Stomach (tissue), 4 donors: Measurements from ENCODE around the gene SEZ6L2.

Source experiments
- CTCF ChIP-seq, 7 experiments: fragments of 450-650 bp in 4 of 7; fragments of 200-600 bp in 3 of 7; sonication (generic) in 3 of 7; IDR thresholded peaks; one replicate each; pipeline ENCODE4 v1.5.1; 2016 to 2019; ENCODE audit warnings: antibody characterized with exemption in 7 of 7, control low read depth in 2 of 7, mild to moderate bottlenecking in 1 of 7
- EP300 ChIP-seq: sonication (generic); formaldehyde crosslinking; IDR thresholded peaks from one replicate; pipeline ENCODE4 v1.6.1; 2017; ENCODE audit warnings: antibody characterized with exemption
- POLR2A ChIP-seq, 4 donors: fragments of 450-650 bp; IDR thresholded peaks; one replicate each; pipeline ENCODE4 v1.6.1; 2016; ENCODE audit warnings: antibody characterized with exemption in 4 of 4, control low read depth in 2 of 4, mild to moderate bottlenecking in 1 of 4, moderate library complexity in 1 of 4
- POLR2AphosphoS5 ChIP-seq, 3 donors: sonication (generic); formaldehyde crosslinking; IDR thresholded peaks; one replicate each; pipeline ENCODE4 v1.6.1; 2016; ENCODE audit warnings: antibody characterized with exemption in 3 of 3

GRCh38 chr16:29864205-29864604 lies 35.1 kb downstream of the SEZ6L2 start:
- TF ChIP-seq EP300, result no peak
- no peak for TF ChIP-seq CTCF (IDR thresholded peaks at IDR 0.05)
- TF ChIP-seq POLR2A (IDR thresholded peaks at IDR 0.05), result no peak
- TF ChIP-seq POLR2AphosphoS5 (IDR thresholded peaks at IDR 0.05), result no peak
